DND-41 (cell line): ENCODE measurements around the gene ZNF521.

ENCODE experiments used
- EZH2 ChIP-seq: IDR thresholded peaks from 3 replicates; pipeline ENCODE4 v1.6.1; 2012; ENCODE audit warnings: borderline replicate concordance, low read depth, mild to moderate bottlenecking, moderate library complexity, low read length, inconsistent platforms; ENCODE audit not compliant: severe bottlenecking
- TF ChIP-seq, protein P1 (sequence below): IDR thresholded peaks from 2 replicates; pipeline ENCODE4 v1.5.1; 2012; ENCODE audit warnings: borderline replicate concordance, low read length, moderate library complexity, mild to moderate bottlenecking; ENCODE audit not compliant: poor library complexity, severe bottlenecking; ENCODE audit errors: extremely low read depth

GRCh38 chr18:25039781-25040180, 312.2 kb downstream of the ZNF521 start:
- TF ChIP-seq, protein P1, sequence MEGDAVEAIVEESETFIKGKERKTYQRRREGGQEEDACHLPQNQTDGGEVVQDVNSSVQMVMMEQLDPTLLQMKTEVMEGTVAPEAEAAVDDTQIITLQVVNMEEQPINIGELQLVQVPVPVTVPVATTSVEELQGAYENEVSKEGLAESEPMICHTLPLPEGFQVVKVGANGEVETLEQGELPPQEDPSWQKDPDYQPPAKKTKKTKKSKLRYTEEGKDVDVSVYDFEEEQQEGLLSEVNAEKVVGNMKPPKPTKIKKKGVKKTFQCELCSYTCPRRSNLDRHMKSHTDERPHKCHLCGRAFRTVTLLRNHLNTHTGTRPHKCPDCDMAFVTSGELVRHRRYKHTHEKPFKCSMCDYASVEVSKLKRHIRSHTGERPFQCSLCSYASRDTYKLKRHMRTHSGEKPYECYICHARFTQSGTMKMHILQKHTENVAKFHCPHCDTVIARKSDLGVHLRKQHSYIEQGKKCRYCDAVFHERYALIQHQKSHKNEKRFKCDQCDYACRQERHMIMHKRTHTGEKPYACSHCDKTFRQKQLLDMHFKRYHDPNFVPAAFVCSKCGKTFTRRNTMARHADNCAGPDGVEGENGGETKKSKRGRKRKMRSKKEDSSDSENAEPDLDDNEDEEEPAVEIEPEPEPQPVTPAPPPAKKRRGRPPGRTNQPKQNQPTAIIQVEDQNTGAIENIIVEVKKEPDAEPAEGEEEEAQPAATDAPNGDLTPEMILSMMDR: no peak
- TF ChIP-seq EZH2: no peak
